GM11168 (cell line): ENCODE measurements around the gene ERMN.
"Not testable (repeated sequence)": the region's sequence is repeated elsewhere in the genome, so short reads cannot be mapped to it uniquely, and the experiment has no call there.

ENCODE experiments used
- in situ Hi-C: fragments of 300-500 bp; cut with MboI; formaldehyde crosslinking; loops from one replicate; pipeline ENCODE4 v1.12.0; 2022; ENCODE audit warnings: low sequenced_read_pairs; ENCODE audit not compliant: unreplicated experiment

Gene ERMN

DNA sequence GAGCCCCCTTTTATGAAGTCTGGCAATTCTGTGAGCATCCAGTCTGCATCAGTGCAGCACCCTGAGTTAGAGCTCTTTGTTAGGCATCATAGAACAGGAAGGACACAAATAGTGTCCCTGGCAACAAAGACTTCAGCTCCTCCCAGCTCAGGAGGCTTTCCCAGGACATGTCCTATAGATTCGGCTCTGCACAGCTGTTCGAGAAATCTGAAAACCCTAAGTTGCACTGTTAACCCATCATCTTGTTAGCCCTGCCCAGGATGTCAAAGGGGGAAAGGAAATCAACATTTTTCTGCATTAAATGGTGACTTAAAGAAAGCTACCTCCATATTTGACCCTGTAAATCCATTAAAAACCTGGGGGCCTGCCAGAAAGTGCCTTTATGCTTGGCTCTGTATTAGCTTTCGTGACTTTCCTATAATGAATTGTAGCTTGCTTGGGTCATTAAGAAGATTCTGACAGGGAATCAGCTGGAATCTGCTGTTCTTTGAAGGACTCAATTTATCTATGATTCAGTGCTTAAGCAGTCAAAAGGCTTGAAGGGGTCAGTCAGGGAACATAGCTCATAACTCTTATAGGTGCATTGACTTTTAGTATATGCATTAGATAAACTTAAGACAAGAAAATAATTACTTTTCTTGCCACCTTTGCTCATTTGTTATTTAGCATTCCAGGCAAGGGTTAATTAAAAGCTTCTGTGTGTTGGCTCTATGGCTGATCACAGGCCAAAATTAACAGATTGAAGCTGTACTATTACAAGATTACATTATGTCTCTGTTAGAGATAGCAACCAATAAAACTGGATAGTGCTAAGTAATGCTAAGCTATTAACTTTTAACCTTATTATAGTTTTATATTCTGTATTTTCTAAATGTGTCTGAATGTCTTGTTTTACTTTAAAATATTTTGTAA, 20.6 kb downstream of the ERMN start:
- in situ Hi-C loops, result loop anchor here (25.0 kb wide), 3 partner anchors 282 to 707 kb away; no protein-coding TSS in a partner anchor

DNA sequence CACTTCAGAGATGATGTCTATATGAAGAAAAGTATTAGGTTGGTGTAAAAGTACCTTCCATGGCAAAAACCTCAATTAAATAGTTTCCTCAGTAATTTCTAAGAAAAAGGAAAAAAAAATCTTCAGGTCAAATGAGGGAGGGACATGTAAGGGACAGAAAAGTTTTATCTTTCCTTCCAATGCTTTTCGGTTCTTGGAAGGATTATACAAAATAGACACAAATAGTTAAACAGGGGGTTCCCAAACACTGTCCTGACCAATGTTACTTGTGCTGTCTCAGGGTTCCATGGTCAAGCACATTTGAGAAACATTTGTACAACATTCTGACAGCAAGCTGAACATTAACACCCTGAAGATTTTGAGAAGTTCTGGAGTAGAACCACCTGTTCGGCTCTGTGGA, 22.0 kb downstream of the ERMN start:
- in situ Hi-C loops, result loop anchor here (25.0 kb wide), 3 partner anchors 284 to 709 kb away; no protein-coding TSS in a partner anchor

GRCh38 chr2:157302492-157303099, 23.0 kb downstream of the ERMN start:
- in situ Hi-C loops, result loop anchor here (25.0 kb wide), 3 partner anchors 285 to 710 kb away; no protein-coding TSS in a partner anchor

- in situ Hi-C loops, result loop anchor here (25.0 kb wide), 3 partner anchors 286 to 711 kb away; no protein-coding TSS in a partner anchor
Measured at GRCh38 chr2:157301307-157301706, 24.3 kb downstream of the ERMN start.

- in situ Hi-C loops, result no loop called here
Measured at GRCh38 chr2:157296958-157297357, 28.7 kb downstream of the ERMN start.

GRCh38 chr2:157296490-157296889, 29.1 kb downstream of the ERMN start:
- in situ Hi-C loops, result no loop called here

- in situ Hi-C loops, result no loop called here
Measured at GRCh38 chr2:157292853-157293252, 32.8 kb downstream of the ERMN start.

DNA sequence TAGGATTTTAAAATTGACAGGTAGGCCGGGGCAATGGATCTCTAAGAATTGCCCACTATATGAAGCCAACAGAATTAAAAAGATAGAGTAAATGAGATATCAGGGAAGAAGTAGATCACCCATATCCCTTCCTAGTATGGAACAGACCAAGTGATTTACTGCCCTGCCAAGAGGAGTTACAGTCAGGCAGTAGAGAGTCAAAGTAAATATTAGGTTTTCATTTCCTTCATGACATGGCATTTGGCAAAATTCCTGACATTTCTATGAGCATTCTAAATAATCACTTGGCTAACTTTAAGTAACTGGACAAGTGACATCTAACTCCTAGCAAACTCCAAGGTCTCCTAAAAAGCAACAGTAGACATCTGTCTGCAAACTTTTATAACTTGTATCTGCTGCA, 34.6 kb downstream of the ERMN start:
- in situ Hi-C loops, result no loop called here

GRCh38 chr2:157290525-157290924, 35.1 kb downstream of the ERMN start:
- in situ Hi-C loops, result no loop called here

DNA sequence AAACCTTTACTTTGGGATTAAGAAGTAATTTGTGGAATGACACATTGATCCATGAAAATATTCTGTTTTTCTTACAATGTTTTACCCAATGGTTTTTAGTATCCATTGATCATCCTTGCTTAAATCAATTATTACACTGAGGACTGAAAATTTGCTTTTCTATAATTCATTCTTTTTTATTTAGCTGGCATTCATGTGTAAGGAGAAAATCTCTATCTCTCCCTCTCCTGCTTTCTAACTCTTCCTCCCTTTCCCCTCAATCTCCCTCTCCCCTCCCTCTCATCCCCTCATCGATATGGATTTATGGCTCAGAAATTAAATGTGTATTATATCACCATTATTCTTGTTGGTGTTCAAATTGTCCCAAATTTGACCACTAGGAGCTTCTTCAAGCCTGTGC, 38.5 kb downstream of the ERMN start:
- in situ Hi-C loops, result no loop called here

GRCh38 chr2:157283468-157283867, 42.2 kb downstream of the ERMN start:
- in situ Hi-C loops, result no loop called here

GRCh38 chr2:157281316-157281715, 44.3 kb downstream of the ERMN start:
- in situ Hi-C loops, result no loop called here

GRCh38 chr2:157279311-157279710, 46.3 kb downstream of the ERMN start:
- in situ Hi-C loops, result not testable (repeated sequence)

GRCh38 chr2:157271590-157272203, 53.9 kb downstream of the ERMN start:
- in situ Hi-C loops, result no loop called here

GRCh38 chr2:157269922-157270321, 55.7 kb downstream of the ERMN start:
- in situ Hi-C loops, result no loop called here

GRCh38 chr2:157269060-157269459, 56.6 kb downstream of the ERMN start:
- in situ Hi-C loops, result no loop called here
